ENCODE measurements around the gene TTLL5.

TTLL5 gene

DNA sequence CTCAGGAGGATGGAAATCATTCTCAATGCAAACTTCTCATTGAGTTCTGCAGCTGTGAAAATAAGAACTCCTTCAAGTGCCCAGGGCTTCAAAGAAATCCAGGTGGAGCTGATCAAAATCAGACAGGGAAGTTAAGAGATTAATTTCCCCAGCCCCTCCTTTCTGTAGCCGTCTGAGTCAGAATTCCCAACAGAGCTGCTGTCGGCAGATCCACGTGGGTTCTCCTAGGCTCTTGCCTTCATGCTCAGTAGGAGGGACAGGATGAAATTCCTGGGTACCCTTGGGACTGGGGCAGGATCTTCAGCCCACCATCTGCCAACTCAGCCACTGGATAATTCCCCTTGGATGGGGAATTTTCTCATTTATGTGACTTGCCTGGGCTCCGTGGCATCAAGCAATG lies 307.4 kb downstream of the TTLL5 start:
- TF ChIP-seq POLR2A (IDR thresholded peaks at IDR 0.05; ENCODE audit: low read depth, low read length) = no peak
- FAIRE-seq = no peak
- DNase-seq (ENCODE audit: insufficient read length, low spot score) = no peak

DNA sequence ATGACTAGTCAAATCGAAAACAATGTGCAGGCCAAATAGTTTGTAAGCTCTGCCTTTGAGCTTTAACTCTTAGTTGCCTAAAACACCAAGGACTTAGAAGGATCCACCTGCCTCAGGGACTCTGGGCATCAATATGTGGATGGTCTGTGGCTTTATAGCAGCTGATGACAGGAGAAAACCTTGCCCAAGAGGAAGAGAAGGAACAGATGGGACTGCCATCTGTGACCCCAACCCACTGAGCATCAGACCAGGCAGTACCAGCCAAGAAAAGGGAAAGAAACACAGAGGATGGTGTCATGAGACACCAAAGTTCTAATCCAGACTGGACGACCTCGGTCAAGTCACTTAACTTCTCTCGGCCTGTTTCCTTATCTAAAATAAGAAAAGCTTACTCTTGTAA lies 308.1 kb downstream of the TTLL5 start:
- no peak for TF ChIP-seq POLR2A (IDR thresholded peaks at IDR 0.05; ENCODE audit: low read depth, low read length)
- FAIRE-seq = no peak
- no peak for DNase-seq (ENCODE audit: insufficient read length, low spot score)

DNA sequence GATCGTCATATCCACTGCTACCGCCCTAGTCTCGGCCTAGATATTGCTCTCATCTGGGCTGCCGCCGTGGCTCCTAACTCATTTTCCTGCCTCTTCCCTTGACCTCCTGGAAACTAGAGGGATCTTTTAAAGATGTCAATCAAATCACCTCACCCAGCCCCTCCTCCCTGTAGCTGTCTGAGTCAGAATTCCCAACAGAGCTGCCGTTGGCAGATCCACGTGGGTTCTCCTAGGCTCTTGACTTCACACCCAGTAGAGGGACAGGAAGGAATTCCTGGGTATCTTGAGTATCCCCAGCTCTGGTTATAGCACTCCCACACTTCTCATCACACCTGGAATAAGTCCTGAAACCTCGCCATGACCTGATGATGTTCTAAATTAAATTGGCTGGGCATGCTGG lies 308.8 kb downstream of the TTLL5 start:
- no peak for TF ChIP-seq POLR2A (IDR thresholded peaks at IDR 0.05; ENCODE audit: low read depth, low read length)
- FAIRE-seq (no peak), DNase-seq (ENCODE audit: insufficient read length, low spot score) (no peak)

DNA sequence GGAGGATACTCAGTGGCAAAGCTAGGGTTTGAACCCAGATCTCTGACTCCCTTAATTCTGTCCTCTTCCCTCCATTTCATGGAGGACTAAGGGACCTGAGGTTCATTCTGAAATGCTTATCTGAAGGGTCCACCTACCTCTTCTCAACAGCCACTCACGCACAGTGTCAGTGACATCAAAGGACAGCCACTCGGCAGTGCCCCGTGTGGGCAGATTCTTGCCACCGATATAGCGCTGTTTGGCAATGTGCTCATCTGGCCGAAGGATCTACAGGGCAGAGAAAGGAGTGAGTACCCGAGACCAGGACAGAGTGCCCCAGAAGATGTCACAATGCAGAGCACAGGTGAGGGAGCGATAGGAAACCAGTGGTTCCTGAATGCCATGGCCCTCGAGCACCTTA lies 309.9 kb downstream of the TTLL5 start:
- FAIRE-seq (no peak), DNase-seq (ENCODE audit: insufficient read length, low spot score) (no peak)
- TF ChIP-seq POLR2A (IDR thresholded peaks at IDR 0.05; ENCODE audit: low read depth, low read length) = no peak

DNA sequence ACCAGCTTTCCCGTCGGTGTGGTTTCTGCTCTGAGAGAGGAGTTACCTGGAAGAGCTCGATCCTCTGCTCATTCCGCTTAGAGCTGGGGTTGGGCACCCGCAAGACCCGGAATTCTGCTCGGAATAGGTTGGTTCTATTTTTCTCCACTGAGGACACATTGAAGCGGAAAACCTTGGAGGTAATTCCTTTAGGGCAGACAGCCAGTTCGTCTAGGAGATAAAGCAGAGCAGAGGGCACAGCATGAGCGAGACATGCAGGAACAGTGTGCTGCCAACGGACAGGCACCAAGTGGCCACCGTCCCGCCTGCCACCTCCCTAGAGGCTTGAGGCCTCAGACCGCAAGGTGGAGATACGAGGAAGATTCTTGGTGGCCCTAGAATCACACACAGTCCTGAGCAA lies 310.5 kb downstream of the TTLL5 start:
- no peak for TF ChIP-seq POLR2A (IDR thresholded peaks at IDR 0.05; ENCODE audit: low read depth, low read length)
- FAIRE-seq = no peak
- no peak for DNase-seq (ENCODE audit: insufficient read length, low spot score)

DNA sequence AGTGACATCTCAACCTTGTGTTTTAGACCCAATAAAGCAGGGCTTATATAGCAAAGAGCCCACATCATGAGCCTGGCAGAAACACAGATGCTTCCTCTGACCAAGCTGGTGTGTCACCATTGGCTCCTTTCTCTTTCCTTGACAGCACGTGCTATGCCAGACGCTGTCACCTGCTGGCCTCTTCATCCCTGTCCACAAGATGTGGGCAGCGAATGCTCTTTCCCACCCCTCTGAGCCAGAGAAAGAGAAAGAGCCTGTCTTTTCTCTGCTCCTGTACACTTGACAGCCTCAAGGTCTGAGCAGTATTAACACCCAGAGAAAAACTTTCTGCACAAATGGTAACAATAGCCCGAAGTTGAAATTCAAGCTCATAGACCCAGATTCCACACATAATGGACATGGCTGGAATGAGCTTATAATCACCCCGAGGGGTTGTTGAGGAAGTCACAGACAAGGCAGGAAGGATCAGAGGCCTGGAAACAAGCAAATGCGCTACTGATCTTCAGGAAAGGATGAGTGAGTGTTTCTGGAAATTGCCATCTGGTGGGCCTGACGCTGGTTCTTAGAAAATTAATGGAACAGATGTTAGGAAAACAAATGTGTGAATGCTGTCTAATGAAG lies 311.9 kb downstream of the TTLL5 start:
- no peak for DNase-seq (ENCODE audit: insufficient read length, low spot score)
- FAIRE-seq = no peak
- no peak for TF ChIP-seq POLR2A (IDR thresholded peaks at IDR 0.05; ENCODE audit: low read depth, low read length)

DNA sequence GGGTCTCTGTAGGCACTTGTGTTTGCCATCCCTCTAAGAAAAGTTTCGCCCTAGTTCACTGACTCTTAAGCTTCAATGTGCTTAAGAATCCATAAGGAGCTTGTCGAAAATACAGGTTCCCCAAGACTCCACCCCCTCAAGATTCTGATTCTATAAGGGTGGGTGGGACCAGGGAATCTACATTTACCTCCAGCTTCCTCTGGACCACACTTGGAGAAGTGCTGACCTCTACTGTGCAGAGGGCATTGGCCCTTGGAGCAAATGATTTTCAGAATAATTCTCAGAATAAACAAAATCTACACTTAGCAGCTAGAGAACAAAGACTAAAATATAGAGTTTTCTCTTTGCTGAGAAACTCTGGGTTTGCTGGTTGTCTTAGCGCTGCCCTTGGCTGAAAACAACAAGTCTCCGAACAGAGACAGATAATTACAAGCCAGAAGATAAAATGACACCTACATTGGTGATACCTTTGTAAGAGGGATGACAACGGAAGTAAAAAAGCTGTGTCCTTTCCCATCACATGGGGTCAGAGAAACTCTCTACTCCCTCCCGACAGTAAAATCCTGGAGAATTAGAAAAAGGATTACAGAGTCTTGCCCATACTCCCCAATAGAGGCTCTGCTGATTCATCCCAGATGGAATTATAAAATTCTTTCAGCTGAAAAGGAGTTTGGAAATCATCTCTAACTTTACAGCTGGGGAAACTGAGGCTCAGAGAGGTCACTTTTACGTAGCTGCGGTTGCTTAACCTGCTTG lies 316.0 kb downstream of the TTLL5 start:
- FAIRE-seq = no peak
- DNase-seq (ENCODE audit: insufficient read length, low spot score) = no peak
- no peak for TF ChIP-seq POLR2A (IDR thresholded peaks at IDR 0.05; ENCODE audit: low read depth, low read length)

DNA sequence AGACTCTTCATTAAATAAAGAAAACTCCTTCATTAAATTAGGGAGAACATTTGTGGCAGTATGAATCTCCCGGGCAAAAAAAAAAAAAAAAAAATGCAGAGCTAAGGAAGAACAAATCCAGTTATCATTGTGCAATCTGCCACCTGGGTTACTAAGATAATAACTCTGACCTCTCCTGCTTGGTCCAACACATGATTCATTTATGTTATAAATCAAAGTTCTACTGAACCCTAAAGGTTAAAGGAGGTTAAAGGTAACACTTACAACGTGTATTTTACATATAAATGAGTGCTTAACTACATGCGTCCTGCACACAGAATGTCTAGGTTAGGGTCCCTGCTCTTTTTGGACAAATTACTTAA lies 316.5 kb downstream of the TTLL5 start:
- TF ChIP-seq POLR2A (IDR thresholded peaks at IDR 0.05; ENCODE audit: low read depth, low read length) = no peak
- no peak for FAIRE-seq
- DNase-seq (ENCODE audit: insufficient read length, low spot score) = no peak

DNA sequence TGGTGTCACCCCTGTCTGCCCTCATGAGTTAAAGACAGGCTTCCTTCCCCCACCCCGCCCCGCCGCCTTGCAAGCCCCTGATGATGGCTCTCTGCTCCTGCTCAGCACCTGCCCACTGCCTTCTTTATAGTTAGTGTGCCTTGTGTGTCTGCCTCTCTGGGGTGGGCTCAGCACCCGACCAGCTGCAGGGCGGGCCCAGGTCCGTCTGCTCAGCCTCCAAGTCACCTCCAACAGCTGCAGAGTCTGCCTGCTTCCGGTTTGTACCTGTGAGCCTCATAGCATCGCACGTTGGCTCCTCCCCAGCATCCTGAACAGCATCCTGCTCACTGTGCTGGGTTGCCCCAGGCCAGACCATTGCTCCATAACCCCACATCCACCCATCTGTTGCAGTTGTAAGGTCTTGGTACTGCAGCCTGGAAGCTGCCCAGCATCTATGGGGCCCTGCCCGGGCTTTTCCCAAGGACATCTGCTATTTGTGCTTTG lies 317.2 kb downstream of the TTLL5 start:
- FAIRE-seq (no peak), DNase-seq (ENCODE audit: insufficient read length, low spot score) (no peak)
- TF ChIP-seq POLR2A (IDR thresholded peaks at IDR 0.05; ENCODE audit: low read depth, low read length) = no peak

DNA sequence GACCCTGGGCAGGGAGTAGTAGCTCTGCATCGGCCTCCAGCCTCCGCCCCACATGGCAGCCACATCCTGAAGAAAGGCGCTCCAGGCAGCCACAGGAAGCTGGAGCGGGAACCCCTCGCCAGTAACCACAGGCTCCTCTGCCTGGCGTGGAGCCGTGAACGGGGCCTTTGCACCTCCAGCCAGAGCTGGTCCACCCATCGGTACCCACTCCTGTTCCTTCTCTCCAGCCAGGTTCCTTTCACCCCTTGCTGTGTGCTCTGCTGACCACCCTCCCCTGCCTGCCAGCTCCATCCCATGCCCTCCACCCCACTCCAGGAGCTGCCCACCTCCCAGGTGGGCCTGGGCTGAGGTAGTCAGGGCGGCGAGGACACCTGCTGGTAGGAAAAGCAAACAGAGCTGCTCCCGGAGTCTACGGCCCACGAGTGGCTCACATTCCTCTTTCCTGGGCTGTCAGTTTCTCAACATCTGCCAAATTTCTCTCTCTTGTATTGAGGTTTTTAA lies 318.1 kb downstream of the TTLL5 start:
- DNase-seq (ENCODE audit: insufficient read length, low spot score) (no peak), FAIRE-seq (no peak)
- no peak for TF ChIP-seq POLR2A (IDR thresholded peaks at IDR 0.05; ENCODE audit: low read depth, low read length)

DNA sequence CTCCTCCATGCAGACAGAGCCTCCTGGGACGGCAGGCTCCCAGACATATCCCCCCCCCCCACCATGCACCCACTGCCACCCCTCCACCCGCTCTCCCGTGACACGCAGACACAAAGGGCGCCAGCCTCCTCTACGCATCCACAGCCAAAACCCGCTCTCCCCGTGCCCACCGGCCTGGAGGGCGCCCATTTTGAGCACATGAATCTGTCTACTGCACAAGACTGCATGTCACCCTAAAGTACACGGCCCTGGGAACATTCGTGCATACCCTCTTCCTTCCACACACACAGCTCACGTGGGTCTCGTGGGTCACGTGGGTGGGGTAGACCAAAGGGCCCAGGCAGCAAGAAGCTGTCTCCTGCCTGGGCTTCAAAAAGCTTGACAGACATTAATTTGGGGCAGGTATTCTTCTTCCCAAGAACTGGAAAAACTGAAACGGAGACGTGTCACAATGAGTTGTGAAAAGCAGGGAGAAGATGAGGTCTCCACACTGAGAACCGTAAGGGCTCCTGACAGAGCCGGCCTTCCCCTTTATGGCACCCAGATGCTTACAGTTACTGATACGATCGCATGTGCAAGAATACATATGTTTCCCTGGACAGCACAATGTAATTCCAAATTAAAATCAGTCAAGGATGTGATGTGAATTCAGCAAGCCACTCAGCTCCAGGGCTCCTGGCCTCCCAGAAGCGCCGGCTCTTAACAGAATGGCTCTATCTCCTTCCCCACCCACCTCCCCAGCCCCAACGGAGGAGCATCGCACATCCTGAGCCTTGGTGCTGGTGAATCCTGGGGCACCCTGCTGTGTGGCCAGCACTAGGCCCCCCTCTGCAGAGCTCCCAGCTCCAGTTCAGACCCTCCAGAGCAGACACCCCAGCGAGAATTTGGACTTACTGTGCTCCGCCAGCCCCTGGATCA lies 318.9 kb downstream of the TTLL5 start:
- TF ChIP-seq POLR2A (IDR thresholded peaks at IDR 0.05; ENCODE audit: low read depth, low read length) = no peak
- no peak for DNase-seq (ENCODE audit: insufficient read length, low spot score)
- FAIRE-seq = no peak

DNA sequence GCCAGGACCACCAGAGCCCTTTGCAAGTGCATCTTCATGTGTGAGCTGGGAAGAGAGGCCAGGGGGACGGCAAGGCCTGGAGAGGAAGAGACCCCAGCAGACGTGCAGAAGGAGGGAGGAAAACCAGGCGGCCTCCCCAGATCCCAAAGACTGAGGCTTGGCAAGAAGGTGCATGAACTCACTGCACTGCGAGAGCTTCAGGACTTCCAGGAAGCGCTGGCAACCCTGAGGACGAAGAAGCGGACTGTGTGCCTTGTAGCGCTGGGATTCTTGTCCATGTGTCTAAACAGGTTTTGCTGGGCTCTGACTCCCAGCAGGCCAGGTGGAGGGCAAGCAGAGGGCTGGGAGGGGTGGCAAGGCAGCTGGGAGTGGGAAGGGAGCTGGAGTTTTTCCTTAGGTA lies 319.8 kb downstream of the TTLL5 start:
- FAIRE-seq = no peak
- DNase-seq (ENCODE audit: insufficient read length, low spot score) = no peak

DNA sequence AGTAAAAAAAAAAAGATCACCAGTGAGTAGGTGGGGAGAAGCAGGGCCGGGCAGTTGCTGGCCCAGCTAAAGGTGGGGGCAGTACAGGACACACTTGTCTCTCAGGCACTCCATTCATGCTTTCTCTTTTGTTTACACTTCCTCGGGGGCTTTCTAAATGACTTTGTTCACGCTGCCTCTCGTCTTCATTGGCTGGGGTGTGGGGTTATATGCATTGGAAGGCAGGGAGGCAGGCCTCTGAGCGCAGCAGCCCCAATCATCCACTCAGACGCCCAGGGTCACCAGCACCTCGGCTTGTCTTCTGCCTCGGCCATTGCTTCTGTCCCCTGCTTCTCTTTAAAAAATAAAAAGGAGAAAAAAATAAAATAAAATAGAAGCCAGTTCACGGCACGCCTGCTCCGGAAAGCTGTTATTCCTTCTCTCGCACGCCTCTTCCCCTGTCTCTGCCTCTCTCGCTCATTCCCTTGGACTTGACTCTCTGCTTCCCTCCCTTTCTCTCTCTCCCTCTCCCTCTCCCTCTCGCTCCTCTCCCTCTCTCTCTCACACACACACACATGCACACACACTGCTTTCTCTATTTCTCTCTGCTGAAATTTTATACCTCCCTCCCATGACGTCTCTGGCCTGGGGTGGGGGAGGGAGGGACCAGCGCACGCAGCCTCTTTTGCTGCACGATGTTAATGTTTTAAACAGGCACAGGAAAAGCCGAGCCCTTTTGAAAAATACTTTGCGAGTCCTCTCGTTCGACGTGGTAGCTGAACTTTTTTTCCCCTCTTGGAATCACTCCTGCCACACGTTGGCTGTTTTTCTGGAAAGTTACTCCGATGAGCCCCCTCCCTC lies 320.6 kb downstream of the TTLL5 start, which contains the start of gene TGFB3:
Gene TGFB3 (minus strand): TSS at position 570 of the 840 bp plus-strand sequence. CDS start 1,102 bp downstream, outside the sequence.
- 0 out of 2 replicates have a peak, but pooled peaks have one; percentile 21 for TF ChIP-seq POLR2A (IDR thresholded peaks at IDR 0.05; ENCODE audit: low read depth, low read length)
- FAIRE-seq (peak; percentile 30), DNase-seq (ENCODE audit: insufficient read length, low spot score) (peak; percentile 47)

More for the DNA sequence above, 319.8 kb downstream of the TTLL5 start:
- TF ChIP-seq POLR2A (IDR thresholded peaks at IDR 0.05; ENCODE audit: low read depth, low read length) = no peak

All from H54 (cell line).